ENCODE measurements around the gene HHAT. TPM values are rescaled to one million over a fixed set of nuclear protein-coding genes. Genes with fewer than 3 reads are reported as not detected.

Gene HHAT
- polyA plus RNA-seq, 3 donors, result 1.1 to 1.6 (median 1.5) TPM

DNA sequence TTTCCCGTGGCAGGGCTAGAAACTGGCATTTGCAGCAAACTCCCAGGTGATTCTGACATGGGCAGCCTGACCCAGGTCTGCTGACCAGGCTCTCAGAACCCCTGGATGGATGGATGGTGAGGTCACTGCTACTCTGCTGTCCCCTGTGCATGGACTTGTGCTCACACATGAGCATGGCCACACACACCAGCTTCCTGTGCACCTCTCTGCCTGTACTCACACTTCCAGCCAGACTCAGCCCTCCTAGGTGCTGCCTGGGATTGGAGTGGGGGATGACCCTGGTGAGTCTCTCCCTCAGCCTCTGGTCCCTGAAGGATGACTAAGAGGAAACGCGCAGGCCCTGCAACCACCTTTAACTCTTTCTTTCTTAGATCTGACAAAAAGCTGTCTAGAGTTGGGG lies 361.1 kb downstream of the HHAT start:
- no peak overlapping the region for H3K4me3 ChIP-seq (replicated peaks in 1 of 3; ENCODE audit: low read depth in 2 of 3, low read length in 3 of 3)
- intact Hi-C loops (cut with micrococcal nuclease), result no loop called here
- no peak overlapping the region for H3K9ac ChIP-seq (ENCODE audit: insufficient read depth, low read length, poor library complexity, severe bottlenecking)

DNA sequence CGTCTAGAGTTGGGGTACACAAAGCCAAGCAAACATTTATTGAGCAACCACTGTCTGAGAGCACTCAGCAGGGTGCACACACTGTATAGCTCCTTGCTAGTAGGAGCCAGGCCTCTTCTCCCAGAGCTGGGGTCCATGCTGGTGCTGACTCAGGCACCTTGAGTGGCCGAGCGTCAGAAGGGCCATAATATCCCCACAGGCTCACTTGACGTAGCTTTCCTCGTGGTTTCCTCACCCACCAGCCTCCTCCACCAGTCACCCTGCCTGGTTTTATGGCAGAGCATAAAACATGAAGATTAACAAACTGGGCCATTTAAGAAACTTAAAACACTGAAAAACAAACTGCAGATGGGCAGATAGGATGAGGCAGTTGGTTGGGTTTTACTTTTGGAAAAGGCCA lies 361.5 kb downstream of the HHAT start:
- intact Hi-C loops (cut with micrococcal nuclease), result no loop called here
- H3K27ac Mint-ChIP-seq, result no peak overlapping the region

More for the DNA sequence above, 361.1 kb downstream of the HHAT start:
- 100% methylated on average over 1 of the region's 3 CpGs for WGBS (ENCODE audit: insufficient coverage)
- Histone ChIP-seq H3K4me1 (ENCODE audit: control insufficient read depth in 1 of 2, insufficient read depth in 2 of 2, low read length in 2 of 2) (peaks cover 3 to 8% of the 10 kb centered on the region in 2 donors), H3K27ac (ENCODE audit: low read depth in 1 of 2, low read length in 2 of 2) (no peak overlapping the region), H3K36me3 (replicated peaks in 1 of 2; ENCODE audit: control insufficient read depth in 1 of 2, insufficient read depth in 2 of 2, low read length in 2 of 2) (no peaks in the 10 kb centered on the region), H3K9me3 (replicated peaks in 1 of 2; ENCODE audit: control insufficient read depth in 1 of 2, insufficient read depth in 1 of 2, low read length in 2 of 2) (no peaks in the 10 kb centered on the region), H4K20me1 (ENCODE audit: insufficient read depth, low read length) (no peaks in the 10 kb centered on the region), H3K79me2 (ENCODE audit: insufficient read depth, low read length) (no peaks in the 10 kb centered on the region), H2AFZ (ENCODE audit: insufficient read depth, low read depth, low read length, poor library complexity, severe bottlenecking) (no peak overlapping the region), H3K27me3 (ENCODE audit: control insufficient read depth in 2 of 2, insufficient read depth in 2 of 2, low read length in 2 of 2) (no peaks in the 10 kb centered on the region), H3K4me2 (replicated peaks; ENCODE audit: extremely low read depth, low read length, poor library complexity, severe bottlenecking) (no peak overlapping the region)
- no peaks in the 10 kb centered on the region for H3K36me3 Mint-ChIP-seq
- H3K27ac Mint-ChIP-seq, result no peak overlapping the region
- no peaks in the 10 kb centered on the region for H3K9me3 Mint-ChIP-seq
- DNase-seq, result no peak
- H3K27me3 Mint-ChIP-seq (ENCODE audit: low read depth in 3 of 3), result no peaks in the 10 kb centered on the region
- H3K4me3 Mint-ChIP-seq, result no peak overlapping the region
- TF ChIP-seq, protein P1, sequence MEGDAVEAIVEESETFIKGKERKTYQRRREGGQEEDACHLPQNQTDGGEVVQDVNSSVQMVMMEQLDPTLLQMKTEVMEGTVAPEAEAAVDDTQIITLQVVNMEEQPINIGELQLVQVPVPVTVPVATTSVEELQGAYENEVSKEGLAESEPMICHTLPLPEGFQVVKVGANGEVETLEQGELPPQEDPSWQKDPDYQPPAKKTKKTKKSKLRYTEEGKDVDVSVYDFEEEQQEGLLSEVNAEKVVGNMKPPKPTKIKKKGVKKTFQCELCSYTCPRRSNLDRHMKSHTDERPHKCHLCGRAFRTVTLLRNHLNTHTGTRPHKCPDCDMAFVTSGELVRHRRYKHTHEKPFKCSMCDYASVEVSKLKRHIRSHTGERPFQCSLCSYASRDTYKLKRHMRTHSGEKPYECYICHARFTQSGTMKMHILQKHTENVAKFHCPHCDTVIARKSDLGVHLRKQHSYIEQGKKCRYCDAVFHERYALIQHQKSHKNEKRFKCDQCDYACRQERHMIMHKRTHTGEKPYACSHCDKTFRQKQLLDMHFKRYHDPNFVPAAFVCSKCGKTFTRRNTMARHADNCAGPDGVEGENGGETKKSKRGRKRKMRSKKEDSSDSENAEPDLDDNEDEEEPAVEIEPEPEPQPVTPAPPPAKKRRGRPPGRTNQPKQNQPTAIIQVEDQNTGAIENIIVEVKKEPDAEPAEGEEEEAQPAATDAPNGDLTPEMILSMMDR (IDR thresholded peaks at IDR 0.05), result no peak
- peaks cover 19% of the 10 kb centered on the region for H3K4me1 Mint-ChIP-seq

More for the DNA sequence above, 361.5 kb downstream of the HHAT start:
- Histone ChIP-seq H3K4me2 (replicated peaks; ENCODE audit: extremely low read depth, low read length, poor library complexity, severe bottlenecking) (no peak overlapping the region), H3K9me3 (replicated peaks in 1 of 2; ENCODE audit: control insufficient read depth in 1 of 2, insufficient read depth in 1 of 2, low read length in 2 of 2) (no peaks in the 10 kb centered on the region), H3K9ac (ENCODE audit: insufficient read depth, low read length, poor library complexity, severe bottlenecking) (no peak overlapping the region), H3K27me3 (ENCODE audit: control insufficient read depth in 2 of 2, insufficient read depth in 2 of 2, low read length in 2 of 2) (no peaks in the 10 kb centered on the region), H4K20me1 (ENCODE audit: insufficient read depth, low read length) (no peaks in the 10 kb centered on the region), H3K79me2 (ENCODE audit: insufficient read depth, low read length) (no peaks in the 10 kb centered on the region), H3K4me1 (ENCODE audit: control insufficient read depth in 1 of 2, insufficient read depth in 2 of 2, low read length in 2 of 2) (peaks cover 3 to 8% of the 10 kb centered on the region in 2 donors), H3K27ac (ENCODE audit: low read depth in 1 of 2, low read length in 2 of 2) (no peak overlapping the region), H3K36me3 (replicated peaks in 1 of 2; ENCODE audit: control insufficient read depth in 1 of 2, insufficient read depth in 2 of 2, low read length in 2 of 2) (no peaks in the 10 kb centered on the region), H3K4me3 (replicated peaks in 1 of 3; ENCODE audit: low read depth in 2 of 3, low read length in 3 of 3) (no peak overlapping the region), H2AFZ (ENCODE audit: insufficient read depth, low read depth, low read length, poor library complexity, severe bottlenecking) (no peak overlapping the region)
- no peaks in the 10 kb centered on the region for H3K36me3 Mint-ChIP-seq
- H3K4me1 Mint-ChIP-seq, result peaks cover 19% of the 10 kb centered on the region
- no peak overlapping the region for H3K4me3 Mint-ChIP-seq
- TF ChIP-seq, protein P1 (IDR thresholded peaks at IDR 0.05), result no peak
- 98% methylated on average over 4 of the region's 5 CpGs for WGBS (ENCODE audit: insufficient coverage)
- no peaks in the 10 kb centered on the region for H3K9me3 Mint-ChIP-seq
- DNase-seq, result no peak
- H3K27me3 Mint-ChIP-seq (ENCODE audit: low read depth in 3 of 3), result no peaks in the 10 kb centered on the region
